ENCODE results near the gene CD207. TPM values are rescaled to one million over a fixed set of nuclear protein-coding genes. Genes with fewer than 3 reads are reported as not detected.
A peak's percentile ranks its signal among the peaks of the same experiment; 100 is the strongest.
"Not testable (repeated sequence)": the region's sequence is repeated elsewhere in the genome, so short reads cannot be mapped to it uniquely, and the experiment has no call there.

Gene CD207
- total RNA-seq, result under 1 TPM in 1 of 2 donors, not detected in 1; 0.21 TPM

- TF ChIP-seq CTCF (IDR thresholded peaks at IDR 0.05), result no peak
- Histone ChIP-seq H3K9me3 (no peaks in the 10 kb centered on the region), H3K4me3 (no peak within 1 kb of the TSS), H3K27ac (no peak within 1 kb of the TSS), H3K4me1 (no peaks in the 10 kb centered on the region), H3K27me3 (no peaks in the 10 kb centered on the region), H3K9ac (ENCODE audit: low read depth in 2 of 2, low read length in 2 of 2) (no peak within 1 kb of the TSS), H3K36me3 (no peaks in the 10 kb centered on the region)
- intact Hi-C loops (cut with DNase I), result no loop called here
- no peak for DNase-seq
These were observed at the start of gene CD207 for GRCh38 chr2:70835643-70836042. Gene CD207, minus strand, starts transcription at chr2:70835816. Its CDS starts 40 bp downstream, at chr2:70835776.

GRCh38 chr2:70878543-70878942 is 42.9 kb upstream of the CD207 start:
- H3K27me3 ChIP-seq, result peaks cover 11% of the 10 kb centered on the region
- DNase-seq; H3K9me3 ChIP-seq; H3K36me3 ChIP-seq; intact Hi-C loops (cut with DNase I); H3K9ac ChIP-seq (ENCODE audit: low read depth in 2 of 2, low read length in 2 of 2); H3K27ac ChIP-seq; H3K4me3 ChIP-seq; H3K4me1 ChIP-seq: not testable (repeated sequence)

- H3K27me3 ChIP-seq; H3K9ac ChIP-seq (ENCODE audit: low read depth in 2 of 2, low read length in 2 of 2); H3K27ac ChIP-seq; H3K4me1 ChIP-seq; intact Hi-C loops (cut with DNase I); H3K4me3 ChIP-seq; DNase-seq; H3K9me3 ChIP-seq; H3K36me3 ChIP-seq: not testable (repeated sequence)
These were observed 40.5 kb upstream of the CD207 start for GRCh38 chr2:70876138-70876537.

- H3K9me3 ChIP-seq, result no peaks in the 10 kb centered on the region
- H3K27ac ChIP-seq, result no peak overlapping the region
- H3K36me3 ChIP-seq, result no peaks in the 10 kb centered on the region
- H3K9ac ChIP-seq (ENCODE audit: low read depth in 2 of 2, low read length in 2 of 2), result no peak overlapping the region
- no peak overlapping the region for H3K4me3 ChIP-seq
- peaks cover 8% of the 10 kb centered on the region for H3K27me3 ChIP-seq
- H3K4me1 ChIP-seq, result no peaks in the 10 kb centered on the region
- DNase-seq, result no peak
- TF ChIP-seq CTCF (IDR thresholded peaks at IDR 0.05), result no peak
- intact Hi-C loops (cut with DNase I), result no loop called here
These were observed 37.9 kb upstream of the CD207 start for GRCh38 chr2:70873541-70873940.

GRCh38 chr2:70871398-70872211 is 36.0 kb upstream of the CD207 start:
- peak; percentile 83 for DNase-seq
- Histone ChIP-seq H3K4me3 (no peak overlapping the region), H3K9ac (ENCODE audit: low read depth in 2 of 2, low read length in 2 of 2) (no peak overlapping the region), H3K9me3 (no peaks in the 10 kb centered on the region), H3K4me1 (no peaks in the 10 kb centered on the region), H3K27ac (no peak overlapping the region), H3K27me3 (peaks cover 8% of the 10 kb centered on the region), H3K36me3 (no peaks in the 10 kb centered on the region)
- TF ChIP-seq CTCF (IDR thresholded peaks at IDR 0.05), result peak; percentile 87
- intact Hi-C loops (cut with DNase I), result loop anchor here (1.0 to 2.0 kb wide), 2 partner anchors 48 to 75 kb away; no protein-coding TSS in a partner anchor

GRCh38 chr2:70870790-70871189 is 35.2 kb upstream of the CD207 start:
- Histone ChIP-seq H3K27me3 (peaks cover 8% of the 10 kb centered on the region), H3K4me3 (no peak overlapping the region), H3K4me1 (no peaks in the 10 kb centered on the region), H3K36me3 (no peaks in the 10 kb centered on the region), H3K9me3 (no peaks in the 10 kb centered on the region), H3K27ac (no peak overlapping the region), H3K9ac (ENCODE audit: low read depth in 2 of 2, low read length in 2 of 2) (no peak overlapping the region)
- intact Hi-C loops (cut with DNase I), result loop anchor here (1.0 to 2.0 kb wide), 2 partner anchors 49 to 76 kb away; no protein-coding TSS in a partner anchor
- DNase-seq, result no peak
- TF ChIP-seq CTCF (IDR thresholded peaks at IDR 0.05), result no peak

Measured in colonic mucosa (tissue), 4 donors.